ENCODE data around the gene PSAPL1.

Gene PSAPL1

DNA sequence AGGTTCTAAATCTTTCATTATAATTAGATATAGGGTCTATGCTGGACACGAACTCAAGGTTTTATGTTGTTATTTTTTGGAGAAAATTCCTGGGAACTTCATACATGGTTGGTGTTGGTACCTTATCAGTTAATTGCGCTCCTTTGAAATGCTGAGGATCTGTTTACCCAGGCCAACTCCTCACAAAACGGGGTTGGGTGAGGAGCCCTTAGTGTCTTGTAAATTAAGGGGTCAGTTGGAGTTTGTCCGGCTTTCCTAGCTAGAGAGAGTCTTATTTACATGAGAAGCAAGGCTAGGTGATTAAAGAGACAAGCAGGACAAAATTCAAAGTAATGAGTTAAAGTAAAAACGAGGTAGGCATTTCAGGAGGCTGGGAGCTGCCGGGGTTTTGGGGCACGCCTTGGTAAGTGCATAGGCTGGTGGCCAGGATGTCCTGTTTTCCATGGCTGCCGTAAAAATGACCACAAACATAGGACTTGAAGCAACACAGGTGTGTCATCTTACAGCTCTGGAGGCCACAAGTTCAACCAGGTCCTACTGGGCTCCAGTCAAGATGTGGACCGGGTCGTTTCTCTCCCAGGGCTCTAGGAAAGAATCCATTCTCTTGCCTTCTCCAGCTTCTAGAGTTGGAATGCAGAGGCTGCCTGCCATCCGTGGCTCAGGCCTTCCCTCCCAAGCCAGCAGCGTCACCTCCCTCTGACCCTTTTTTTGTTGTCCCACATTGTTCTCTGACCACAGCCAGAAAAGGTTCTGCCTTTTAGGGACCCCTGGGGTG lies 19.8 kb downstream of the PSAPL1 start:
- ChIA-PET CTCF (no interaction called here), POLR2A (no interaction called here)
- no peak for TF ChIP-seq CTCF (IDR thresholded peaks at IDR 0.05; ENCODE audit: control extremely low read depth, extremely low read depth, low read depth, missing control alignments)
- DNase-seq (ENCODE audit: extremely low spot score), result no peak

- DNase-seq (ENCODE audit: extremely low spot score), result no peak
- CTCF ChIA-PET, result interaction anchor here (1.3 kb wide), 1 partner anchor 10 kb away, joined by 3 read pairs; no protein-coding TSS in a partner anchor
- no peak for TF ChIP-seq CTCF (IDR thresholded peaks at IDR 0.05; ENCODE audit: control extremely low read depth, extremely low read depth, low read depth, missing control alignments)
Observed at GRCh38 chr4:7414046-7414445, 20.7 kb downstream of the PSAPL1 start.

DNA sequence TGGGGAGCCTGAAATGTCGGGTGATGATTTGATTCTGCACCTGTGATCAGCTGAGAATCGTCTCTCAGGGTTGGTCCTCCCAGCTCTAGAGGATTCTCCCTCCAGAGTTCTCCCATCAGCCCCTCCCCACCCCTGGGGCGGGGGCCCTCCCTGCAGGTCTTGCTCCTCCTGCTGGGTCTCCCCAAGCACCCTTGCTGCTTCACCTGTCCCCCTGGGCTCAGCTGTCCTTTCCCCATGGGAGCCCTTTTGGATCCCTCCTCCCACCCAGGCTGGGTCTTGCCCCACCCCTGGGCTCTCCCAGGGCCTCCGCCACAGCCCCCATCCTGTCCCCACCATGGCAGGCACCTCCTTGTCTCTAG lies 22.2 kb downstream of the PSAPL1 start:
- DNase-seq (ENCODE audit: extremely low spot score), result no peak
- no peak for TF ChIP-seq CTCF (IDR thresholded peaks at IDR 0.05; ENCODE audit: control extremely low read depth, extremely low read depth, low read depth, missing control alignments)
- ChIA-PET CTCF (no interaction called here), POLR2A (no interaction called here)

More at GRCh38 chr4:7414046-7414445, 20.7 kb downstream of the PSAPL1 start:
- POLR2A ChIA-PET, result no interaction called here

- ChIA-PET CTCF (no interaction called here), POLR2A (no interaction called here)
- no peak for DNase-seq (ENCODE audit: extremely low spot score)
- no peak for TF ChIP-seq CTCF (IDR thresholded peaks at IDR 0.05; ENCODE audit: control extremely low read depth, extremely low read depth, low read depth, missing control alignments)
Observed at GRCh38 chr4:7411896-7412553, 22.7 kb downstream of the PSAPL1 start.

DNA sequence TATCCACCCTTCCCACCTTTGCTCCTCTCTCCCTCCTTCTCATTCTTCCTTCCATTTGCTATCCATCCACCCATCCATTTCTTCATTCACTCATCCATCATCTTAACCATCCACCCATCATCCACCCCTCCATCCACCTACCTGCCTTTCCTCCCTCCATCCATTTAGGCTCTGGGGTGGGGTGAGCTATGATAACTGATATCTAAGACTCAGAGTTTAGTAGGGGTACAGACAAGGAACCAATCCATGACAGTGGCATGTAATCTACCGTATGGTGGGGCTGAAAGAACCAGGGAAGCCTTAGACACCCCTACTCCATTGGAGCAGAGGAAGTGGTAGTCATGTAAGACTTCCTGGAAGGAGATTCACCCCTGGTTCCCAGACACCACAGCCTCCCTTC lies 23.2 kb downstream of the PSAPL1 start:
- POLR2A ChIA-PET, result no interaction called here
- CTCF ChIA-PET, result no interaction called here
- DNase-seq (ENCODE audit: extremely low spot score), result no peak
- no peak for TF ChIP-seq CTCF (IDR thresholded peaks at IDR 0.05; ENCODE audit: control extremely low read depth, extremely low read depth, low read depth, missing control alignments)

DNA sequence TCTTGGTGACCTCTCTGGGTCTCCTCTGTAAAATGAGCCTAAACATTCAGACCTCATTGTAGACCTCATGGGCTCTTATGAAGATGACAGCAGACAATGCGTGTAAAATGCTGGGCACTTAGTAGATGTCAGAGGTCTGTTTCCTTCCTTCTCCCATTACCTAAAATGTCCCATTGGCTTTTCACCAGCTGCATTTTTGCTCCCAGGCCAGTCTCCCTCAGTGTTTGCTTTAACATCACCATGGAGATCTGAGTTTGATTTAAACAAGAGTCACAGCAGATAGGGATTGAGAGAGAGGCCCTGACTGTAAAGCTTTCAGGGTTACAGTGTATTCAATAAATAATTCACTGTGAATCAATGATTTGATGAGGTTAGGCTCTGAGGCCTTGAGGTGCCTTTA lies 24.3 kb downstream of the PSAPL1 start:
- CTCF ChIA-PET, result no interaction called here
- DNase-seq (ENCODE audit: extremely low spot score), result no peak
- no peak for TF ChIP-seq CTCF (IDR thresholded peaks at IDR 0.05; ENCODE audit: control extremely low read depth, extremely low read depth, low read depth, missing control alignments)
- POLR2A ChIA-PET, result no interaction called here

All from GM10248 (cell line).